ENCODE results near the gene SLK. TPM values are rescaled to one million over a fixed set of nuclear protein-coding genes. Genes with fewer than 3 reads are reported as not detected.

Gene SLK
- total RNA-seq, 2 experiments from 2014 or later, result 20.2 to 32.5 TPM

- H3K27me3 Mint-ChIP-seq, result no peaks in the 10 kb centered on the region
- ChIA-PET POLR2A (interaction anchor here (1.2 kb wide), 1 partner anchor 136 kb away, joined by 3 read pairs; no protein-coding TSS in a partner anchor), CTCF (interaction anchor here (0.9 kb wide), 1 partner anchor 23 kb away, joined by 3 read pairs; no protein-coding TSS in a partner anchor)
- no peak for ATAC-seq
- H3K27ac Mint-ChIP-seq, result no peak overlapping the region
- intact Hi-C loops (cut with DNase I, micrococcal nuclease), result no loop called here
- H3K36me3 Mint-ChIP-seq (ENCODE audit: low read depth), result no peaks in the 10 kb centered on the region
- no peaks in the 10 kb centered on the region for H3K9me3 Mint-ChIP-seq (ENCODE audit: low read depth)
- DNase-seq, result no peak
- H3K4me3 Mint-ChIP-seq, result no peak overlapping the region
- no peaks in the 10 kb centered on the region for H3K4me1 Mint-ChIP-seq
Observed at GRCh38 chr10:104057717-104058116, 90.8 kb downstream of the SLK start.

GRCh38 chr10:104059364-104059763, 92.4 kb downstream of the SLK start:
- CTCF ChIA-PET, result interaction anchor here (0.7 to 2.2 kb wide), 4 partner anchors 11 to 189 kb away, joined by 3 to 4 read pairs (median 4); no protein-coding TSS in a partner anchor
- intact Hi-C loops (cut with DNase I, micrococcal nuclease), result no loop called here
- no peaks in the 10 kb centered on the region for H3K27me3 Mint-ChIP-seq

DNA sequence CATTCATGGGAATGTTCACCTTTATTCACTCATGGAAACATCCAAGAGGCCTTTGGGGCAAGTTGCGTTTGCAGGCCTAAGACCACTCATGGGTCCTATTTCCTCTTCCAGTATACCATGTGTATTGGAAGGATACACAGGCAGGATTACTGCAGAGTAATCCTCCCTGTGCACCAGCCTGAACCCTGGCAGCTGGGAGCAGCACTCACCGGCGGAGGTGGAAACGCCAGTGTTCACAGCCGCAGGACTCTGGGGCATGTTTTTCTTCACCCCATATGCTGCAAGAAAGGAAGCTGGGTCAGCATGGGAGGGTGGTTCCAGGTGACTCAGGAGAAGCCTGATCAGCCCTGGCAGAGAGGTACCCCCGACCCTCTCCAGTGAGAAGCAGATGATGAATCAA, 94.3 kb downstream of the SLK start:
- H3K36me3 Mint-ChIP-seq (ENCODE audit: low read depth), result no peaks in the 10 kb centered on the region
- CTCF ChIA-PET, result interaction anchor here (2.2 kb wide), 1 partner anchor 9 kb away, joined by 4 read pairs; no protein-coding TSS in a partner anchor
- ATAC-seq, result no peak

More at GRCh38 chr10:104059364-104059763, 92.4 kb downstream of the SLK start:
- no peak overlapping the region for H3K27ac Mint-ChIP-seq
- DNase-seq (no peak), ATAC-seq (no peak)
- H3K4me1 Mint-ChIP-seq, result no peaks in the 10 kb centered on the region
- H3K4me3 Mint-ChIP-seq, result no peak overlapping the region
- no peaks in the 10 kb centered on the region for H3K9me3 Mint-ChIP-seq (ENCODE audit: low read depth)
- POLR2A ChIA-PET, result no interaction called here
- no peaks in the 10 kb centered on the region for H3K36me3 Mint-ChIP-seq (ENCODE audit: low read depth)

DNA sequence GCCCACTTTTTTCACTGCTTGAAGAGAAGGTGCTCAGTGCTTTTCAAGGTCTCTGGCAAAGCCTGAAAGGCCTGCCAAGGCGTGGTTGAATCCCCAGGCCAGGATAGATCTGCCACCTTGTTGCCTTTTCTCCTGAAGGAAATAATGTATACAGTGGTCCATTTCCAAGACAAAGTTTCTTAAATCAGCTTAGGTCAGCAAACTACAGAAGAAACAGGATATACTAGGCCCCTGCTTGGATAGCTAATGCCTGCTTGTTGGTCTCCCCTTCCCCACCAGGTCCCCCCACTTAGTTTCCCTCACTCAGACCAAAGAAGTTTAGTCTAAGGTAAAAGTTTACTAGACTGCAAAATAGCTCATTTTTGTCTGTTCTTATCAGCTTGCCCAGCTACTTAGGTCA, 98.8 kb downstream of the SLK start:
- no peaks in the 10 kb centered on the region for H3K9me3 Mint-ChIP-seq (ENCODE audit: low read depth)
- H3K27me3 Mint-ChIP-seq, result no peaks in the 10 kb centered on the region
- H3K27ac Mint-ChIP-seq, result no peak overlapping the region
- ATAC-seq (no peak), DNase-seq (no peak)
- no peaks in the 10 kb centered on the region for H3K36me3 Mint-ChIP-seq (ENCODE audit: low read depth)
- no peaks in the 10 kb centered on the region for H3K4me1 Mint-ChIP-seq
- CTCF ChIA-PET, result interaction anchor here (0.7 to 1.4 kb wide), 3 partner anchors 10 to 54 kb away, joined by 3 read pairs; no protein-coding TSS in a partner anchor
- intact Hi-C loops (cut with DNase I, micrococcal nuclease), result no loop called here
- POLR2A ChIA-PET, result interaction anchor here (0.6 kb wide), 1 partner anchor 522 kb away, joined by 3 read pairs; no protein-coding TSS in a partner anchor
- no peak overlapping the region for H3K4me3 Mint-ChIP-seq

More for the DNA sequence above, 94.3 kb downstream of the SLK start:
- H3K9me3 Mint-ChIP-seq (ENCODE audit: low read depth), result no peaks in the 10 kb centered on the region
- POLR2A ChIA-PET, result no interaction called here
- no peak overlapping the region for H3K27ac Mint-ChIP-seq
- no peak for DNase-seq
- no peaks in the 10 kb centered on the region for H3K27me3 Mint-ChIP-seq
- H3K4me3 Mint-ChIP-seq, result no peak overlapping the region
- intact Hi-C loops (cut with DNase I, micrococcal nuclease), result no loop called here
- H3K4me1 Mint-ChIP-seq, result no peaks in the 10 kb centered on the region

- H3K4me3 Mint-ChIP-seq, result no peak overlapping the region
- H3K27me3 Mint-ChIP-seq, result no peaks in the 10 kb centered on the region
- no peak overlapping the region for H3K27ac Mint-ChIP-seq
- DNase-seq, result no peak
- CTCF ChIA-PET, result interaction anchor here (0.6 to 1.4 kb wide), 4 partner anchors 11 to 183 kb away, joined by 3 to 4 read pairs (median 3); no protein-coding TSS in a partner anchor
- H3K36me3 Mint-ChIP-seq (ENCODE audit: low read depth), result no peaks in the 10 kb centered on the region
- no peaks in the 10 kb centered on the region for H3K9me3 Mint-ChIP-seq (ENCODE audit: low read depth)
- no peak for ATAC-seq
- no peaks in the 10 kb centered on the region for H3K4me1 Mint-ChIP-seq
- intact Hi-C loops (cut with DNase I, micrococcal nuclease), result no loop called here
- POLR2A ChIA-PET, result no interaction called here
Observed at GRCh38 chr10:104066945-104067344, 100.0 kb downstream of the SLK start.

- CTCF ChIA-PET, result no interaction called here
- no peak for ATAC-seq
- POLR2A ChIA-PET, result no interaction called here
- H3K4me3 Mint-ChIP-seq, result no peak overlapping the region
- DNase-seq, result no peak
- no peaks in the 10 kb centered on the region for H3K27me3 Mint-ChIP-seq
- no peak overlapping the region for H3K27ac Mint-ChIP-seq
- H3K36me3 Mint-ChIP-seq (ENCODE audit: low read depth), result no peaks in the 10 kb centered on the region
- H3K4me1 Mint-ChIP-seq, result no peaks in the 10 kb centered on the region
- intact Hi-C loops (cut with DNase I, micrococcal nuclease), result no loop called here
- H3K9me3 Mint-ChIP-seq (ENCODE audit: low read depth), result no peaks in the 10 kb centered on the region
Observed at GRCh38 chr10:104067525-104067924, 100.6 kb downstream of the SLK start.

DNA sequence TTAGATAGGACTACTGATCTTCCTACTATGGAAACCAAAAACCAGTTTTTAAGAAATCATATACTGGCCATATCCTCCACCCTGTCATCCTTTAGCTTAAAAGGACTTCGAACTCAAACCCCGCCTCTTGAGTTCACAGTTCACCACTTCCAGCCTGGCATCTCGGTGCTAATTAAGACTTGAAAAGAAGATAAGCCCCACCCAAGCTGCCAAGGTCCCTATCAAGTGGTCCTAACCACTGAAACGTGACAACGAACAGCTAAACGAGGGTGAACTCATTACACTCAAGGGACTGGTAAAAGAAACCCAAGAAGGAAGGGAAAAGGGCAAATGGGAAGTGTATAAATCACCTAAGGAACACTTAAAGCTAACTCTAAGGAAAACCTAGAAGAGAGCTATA, 102.7 kb downstream of the SLK start:
- Mint-ChIP-seq H3K4me1 (no peaks in the 10 kb centered on the region), H3K27ac (no peak overlapping the region), H3K9me3 (ENCODE audit: low read depth) (no peaks in the 10 kb centered on the region), H3K4me3 (no peak overlapping the region), H3K27me3 (no peaks in the 10 kb centered on the region), H3K36me3 (ENCODE audit: low read depth) (no peaks in the 10 kb centered on the region)
- intact Hi-C loops (cut with DNase I, micrococcal nuclease), result no loop called here
- ChIA-PET CTCF (interaction anchor here (1.1 to 1.5 kb wide), 3 partner anchors 10 to 205 kb away, joined by 3 to 6 read pairs (median 4); no protein-coding TSS in a partner anchor), POLR2A (no interaction called here)
- ATAC-seq, result no peak
- no peak for DNase-seq

- ATAC-seq (no peak), DNase-seq (no peak)
- no peaks in the 10 kb centered on the region for H3K4me1 Mint-ChIP-seq
- no peaks in the 10 kb centered on the region for H3K27me3 Mint-ChIP-seq
- POLR2A ChIA-PET, result no interaction called here
- H3K36me3 Mint-ChIP-seq (ENCODE audit: low read depth), result no peaks in the 10 kb centered on the region
- H3K9me3 Mint-ChIP-seq (ENCODE audit: low read depth), result no peaks in the 10 kb centered on the region
- CTCF ChIA-PET, result interaction anchor here (0.8 to 1.3 kb wide), 3 partner anchors 9 to 49 kb away, joined by 3 to 4 read pairs (median 4); partner anchors contain the start of gene SFR1
- intact Hi-C loops (cut with DNase I, micrococcal nuclease), result no loop called here
- H3K4me3 Mint-ChIP-seq, result no peak overlapping the region
- H3K27ac Mint-ChIP-seq, result no peak overlapping the region
Observed at GRCh38 chr10:104072786-104073185, 105.8 kb downstream of the SLK start.

DNA sequence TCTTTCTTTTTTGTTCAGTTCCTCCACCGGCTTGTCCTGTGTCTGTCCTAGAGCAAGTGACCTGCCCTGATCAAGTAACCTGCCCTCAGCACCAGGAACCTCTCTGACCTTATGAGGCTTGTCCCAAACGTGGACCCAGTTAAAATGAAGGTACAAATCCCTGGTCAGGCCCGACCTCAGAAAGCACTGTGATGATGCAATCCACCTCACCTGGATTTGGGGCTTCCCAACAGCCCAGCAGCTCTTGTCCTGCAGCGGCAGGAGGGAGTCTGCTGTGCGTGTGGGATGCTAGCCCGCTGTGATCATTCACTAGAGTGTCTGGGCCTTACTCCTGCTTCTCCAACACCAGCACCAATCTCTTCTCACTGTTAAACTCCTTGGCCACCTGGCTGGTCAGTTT, 107.6 kb downstream of the SLK start:
- H3K36me3 Mint-ChIP-seq (ENCODE audit: low read depth), result no peaks in the 10 kb centered on the region
- POLR2A ChIA-PET, result no interaction called here
- intact Hi-C loops (cut with DNase I, micrococcal nuclease), result no loop called here
- no peak overlapping the region for H3K27ac Mint-ChIP-seq
- CTCF ChIA-PET, result no interaction called here
- no peaks in the 10 kb centered on the region for H3K4me1 Mint-ChIP-seq
- H3K9me3 Mint-ChIP-seq (ENCODE audit: low read depth), result no peaks in the 10 kb centered on the region
- ATAC-seq (no peak), DNase-seq (no peak)
- no peak overlapping the region for H3K4me3 Mint-ChIP-seq
- H3K27me3 Mint-ChIP-seq, result no peaks in the 10 kb centered on the region

- ATAC-seq (no peak), DNase-seq (no peak)
- POLR2A ChIA-PET, result no interaction called here
- CTCF ChIA-PET, result no interaction called here
- Mint-ChIP-seq H3K27me3 (no peaks in the 10 kb centered on the region), H3K4me1 (no peaks in the 10 kb centered on the region), H3K27ac (no peak overlapping the region), H3K9me3 (ENCODE audit: low read depth) (no peaks in the 10 kb centered on the region), H3K4me3 (no peak overlapping the region), H3K36me3 (ENCODE audit: low read depth) (no peaks in the 10 kb centered on the region)
- intact Hi-C loops (cut with DNase I, micrococcal nuclease), result no loop called here
Observed at GRCh38 chr10:104076743-104077160, 109.8 kb downstream of the SLK start.

GRCh38 chr10:104077247-104077646, 110.3 kb downstream of the SLK start:
- no peak for ATAC-seq

DNA sequence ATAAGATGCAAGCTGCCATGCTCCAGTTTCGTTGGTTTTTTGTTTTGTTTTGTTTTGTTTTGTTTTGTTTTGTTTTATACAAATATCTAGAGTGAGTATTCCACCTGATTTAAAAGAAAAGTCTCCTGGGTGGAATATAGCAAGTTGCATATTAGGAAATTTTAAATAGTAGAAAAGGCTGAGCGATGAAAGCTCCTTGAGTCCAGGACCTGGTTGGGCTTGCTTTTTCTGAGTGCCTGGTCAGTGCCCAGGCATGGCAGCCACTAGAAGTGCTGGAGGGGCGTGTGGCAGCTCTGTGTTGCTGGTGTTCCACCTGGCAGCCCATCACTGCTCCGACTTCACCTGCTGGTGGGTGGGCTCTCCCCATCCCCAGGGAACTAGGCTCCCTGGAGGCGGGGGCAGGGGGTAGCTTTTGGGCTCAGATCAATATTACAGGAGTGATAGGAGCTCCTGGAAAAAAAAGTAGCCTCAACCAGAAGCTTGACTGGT, 110.8 kb downstream of the SLK start:
- Mint-ChIP-seq H3K4me3 (no peak overlapping the region), H3K4me1 (no peaks in the 10 kb centered on the region), H3K27me3 (no peaks in the 10 kb centered on the region), H3K9me3 (ENCODE audit: low read depth) (no peaks in the 10 kb centered on the region), H3K27ac (no peak overlapping the region), H3K36me3 (ENCODE audit: low read depth) (no peaks in the 10 kb centered on the region)
- ChIA-PET POLR2A (interaction anchor here (0.6 kb wide), 1 partner anchor 905 kb away, joined by 3 read pairs; no protein-coding TSS in a partner anchor), CTCF (interaction anchor here (1.1 kb wide), 1 partner anchor 36 kb away, joined by 3 read pairs; no protein-coding TSS in a partner anchor)
- DNase-seq (no peak), ATAC-seq (no peak)
- intact Hi-C loops (cut with DNase I, micrococcal nuclease), result no loop called here

More at GRCh38 chr10:104077247-104077646, 110.3 kb downstream of the SLK start:
- H3K4me3 Mint-ChIP-seq, result no peak overlapping the region
- no peaks in the 10 kb centered on the region for H3K9me3 Mint-ChIP-seq (ENCODE audit: low read depth)
- no peaks in the 10 kb centered on the region for H3K36me3 Mint-ChIP-seq (ENCODE audit: low read depth)
- ChIA-PET POLR2A (interaction anchor here (0.6 kb wide), 1 partner anchor 905 kb away, joined by 3 read pairs; no protein-coding TSS in a partner anchor), CTCF (interaction anchor here (1.1 kb wide), 1 partner anchor 36 kb away, joined by 3 read pairs; no protein-coding TSS in a partner anchor)
- H3K27me3 Mint-ChIP-seq, result no peaks in the 10 kb centered on the region
- no peak for DNase-seq
- no peaks in the 10 kb centered on the region for H3K4me1 Mint-ChIP-seq
- intact Hi-C loops (cut with DNase I, micrococcal nuclease), result no loop called here
- H3K27ac Mint-ChIP-seq, result no peak overlapping the region
